Measurements from ENCODE around the gene BCL3. TPM values are rescaled to one million over a fixed set of nuclear protein-coding genes. Genes with fewer than 3 reads are reported as not detected.

Gene BCL3
- total and polyA plus RNA-seq, 10 of the 15 experiments (the other 5 are each of a cell fraction or from before 2014, with no cell fraction given), result 0.55 to 22.7 (median 3.6) TPM

DNA sequence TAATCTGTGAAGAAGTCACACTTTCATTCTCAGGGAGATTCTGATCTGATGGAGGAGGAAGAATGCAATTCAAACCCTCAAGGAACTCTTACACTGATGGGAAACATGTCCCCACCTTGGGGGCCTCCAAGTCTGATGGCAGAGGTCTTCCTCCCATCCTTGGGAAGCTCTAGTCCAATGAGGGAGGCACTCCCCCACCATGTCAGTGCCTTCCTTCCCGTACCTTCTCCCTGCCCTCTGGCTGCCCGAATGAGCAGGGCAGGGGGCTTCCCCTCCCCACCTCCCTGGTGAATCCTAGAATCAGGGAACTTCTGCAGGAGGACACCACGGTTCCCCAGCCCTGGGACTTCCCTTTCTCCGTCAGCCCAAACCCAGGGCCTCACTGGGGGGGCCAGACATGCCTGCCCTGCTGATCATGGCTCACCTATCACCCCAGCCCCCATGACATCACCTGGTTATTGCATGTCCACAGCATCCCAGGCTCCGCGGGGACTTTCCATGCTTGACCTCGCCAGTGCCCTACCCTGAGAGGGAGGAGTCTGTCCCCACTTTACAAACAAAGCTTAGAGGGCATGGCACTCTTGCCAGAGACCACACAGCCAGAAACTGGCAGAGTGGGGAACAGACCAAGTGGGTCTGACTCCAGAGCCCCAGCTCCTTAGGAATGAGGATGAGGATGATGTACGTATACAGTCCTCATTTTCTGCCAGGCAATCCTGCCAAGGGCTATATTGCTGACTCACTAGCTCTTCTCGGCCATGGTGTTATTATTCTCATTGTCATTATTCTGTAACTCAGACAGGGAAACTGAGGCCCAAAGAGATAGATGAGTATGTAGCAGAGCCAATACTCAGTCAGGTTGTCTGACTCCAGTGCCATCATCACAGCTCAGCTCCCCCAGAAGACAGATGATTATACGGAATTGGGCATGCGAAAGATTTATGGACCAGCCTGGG is 9.6 kb upstream of the BCL3 start (continued):
- TF ChIP-seq, protein P1, sequence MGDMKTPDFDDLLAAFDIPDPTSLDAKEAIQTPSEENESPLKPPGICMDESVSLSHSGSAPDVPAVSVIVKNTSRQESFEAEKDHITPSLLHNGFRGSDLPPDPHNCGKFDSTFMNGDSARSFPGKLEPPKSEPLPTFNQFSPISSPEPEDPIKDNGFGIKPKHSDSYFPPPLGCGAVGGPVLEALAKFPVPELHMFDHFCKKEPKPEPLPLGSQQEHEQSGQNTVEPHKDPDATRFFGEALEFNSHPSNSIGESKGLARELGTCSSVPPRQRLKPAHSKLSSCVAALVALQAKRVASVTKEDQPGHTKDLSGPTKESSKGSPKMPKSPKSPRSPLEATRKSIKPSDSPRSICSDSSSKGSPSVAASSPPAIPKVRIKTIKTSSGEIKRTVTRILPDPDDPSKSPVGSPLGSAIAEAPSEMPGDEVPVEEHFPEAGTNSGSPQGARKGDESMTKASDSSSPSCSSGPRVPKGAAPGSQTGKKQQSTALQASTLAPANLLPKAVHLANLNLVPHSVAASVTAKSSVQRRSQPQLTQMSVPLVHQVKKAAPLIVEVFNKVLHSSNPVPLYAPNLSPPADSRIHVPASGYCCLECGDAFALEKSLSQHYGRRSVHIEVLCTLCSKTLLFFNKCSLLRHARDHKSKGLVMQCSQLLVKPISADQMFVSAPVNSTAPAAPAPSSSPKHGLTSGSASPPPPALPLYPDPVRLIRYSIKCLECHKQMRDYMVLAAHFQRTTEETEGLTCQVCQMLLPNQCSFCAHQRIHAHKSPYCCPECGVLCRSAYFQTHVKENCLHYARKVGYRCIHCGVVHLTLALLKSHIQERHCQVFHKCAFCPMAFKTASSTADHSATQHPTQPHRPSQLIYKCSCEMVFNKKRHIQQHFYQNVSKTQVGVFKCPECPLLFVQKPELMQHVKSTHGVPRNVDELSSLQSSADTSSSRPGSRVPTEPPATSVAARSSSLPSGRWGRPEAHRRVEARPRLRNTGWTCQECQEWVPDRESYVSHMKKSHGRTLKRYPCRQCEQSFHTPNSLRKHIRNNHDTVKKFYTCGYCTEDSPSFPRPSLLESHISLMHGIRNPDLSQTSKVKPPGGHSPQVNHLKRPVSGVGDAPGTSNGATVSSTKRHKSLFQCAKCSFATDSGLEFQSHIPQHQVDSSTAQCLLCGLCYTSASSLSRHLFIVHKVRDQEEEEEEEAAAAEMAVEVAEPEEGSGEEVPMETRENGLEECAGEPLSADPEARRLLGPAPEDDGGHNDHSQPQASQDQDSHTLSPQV (IDR thresholded peaks at IDR 0.05), result no peak
- TF ChIP-seq RAD21 (IDR thresholded peaks at IDR 0.05; ENCODE audit: insufficient read depth, low read depth, low read length) (no peak), TCF7 (IDR thresholded peaks at IDR 0.05; ENCODE audit: borderline replicate concordance) (no peak), SMARCA5 (IDR thresholded peaks at IDR 0.05) (no peak), EZH2 (IDR thresholded peaks at IDR 0.05; ENCODE audit: borderline replicate concordance, control insufficient read depth, low read depth, low read length) (no peak), CUX1 (IDR thresholded peaks at IDR 0.05; ENCODE audit: insufficient replicate concordance, low read depth, low read length) (no peak), ZBTB11 (CRISPR knock-in tag; IDR thresholded peaks at IDR 0.05) (no peak), CEBPZ (IDR thresholded peaks at IDR 0.05; ENCODE audit: low read depth, low read length) (no peak), NRF1 (conservative IDR thresholded peaks at IDR 0.05; ENCODE audit: low read depth, low read length) (no peak), SRF (IDR thresholded peaks at IDR 0.05; ENCODE audit: low read depth in 2 of 2, low read length in 2 of 2) (no peak), BACH1 (IDR thresholded peaks at IDR 0.05; ENCODE audit: borderline replicate concordance) (no peak; the same call in 1 of the 2 replicates)
